Activated CD8-positive, alpha-beta memory T cell treated with anti-CD3 and anti-CD28 coated beads for 24 hours (primary cell): ENCODE data around the gene DNAJC2.

ENCODE experiments used
- DNase-seq: peaks from one replicate; pipeline ENCODE4 v3.0.0-alpha.2; 2020

DNAJC2 gene, protein sequence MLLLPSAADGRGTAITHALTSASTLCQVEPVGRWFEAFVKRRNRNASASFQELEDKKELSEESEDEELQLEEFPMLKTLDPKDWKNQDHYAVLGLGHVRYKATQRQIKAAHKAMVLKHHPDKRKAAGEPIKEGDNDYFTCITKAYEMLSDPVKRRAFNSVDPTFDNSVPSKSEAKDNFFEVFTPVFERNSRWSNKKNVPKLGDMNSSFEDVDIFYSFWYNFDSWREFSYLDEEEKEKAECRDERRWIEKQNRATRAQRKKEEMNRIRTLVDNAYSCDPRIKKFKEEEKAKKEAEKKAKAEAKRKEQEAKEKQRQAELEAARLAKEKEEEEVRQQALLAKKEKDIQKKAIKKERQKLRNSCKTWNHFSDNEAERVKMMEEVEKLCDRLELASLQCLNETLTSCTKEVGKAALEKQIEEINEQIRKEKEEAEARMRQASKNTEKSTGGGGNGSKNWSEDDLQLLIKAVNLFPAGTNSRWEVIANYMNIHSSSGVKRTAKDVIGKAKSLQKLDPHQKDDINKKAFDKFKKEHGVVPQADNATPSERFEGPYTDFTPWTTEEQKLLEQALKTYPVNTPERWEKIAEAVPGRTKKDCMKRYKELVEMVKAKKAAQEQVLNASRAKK

DNA sequence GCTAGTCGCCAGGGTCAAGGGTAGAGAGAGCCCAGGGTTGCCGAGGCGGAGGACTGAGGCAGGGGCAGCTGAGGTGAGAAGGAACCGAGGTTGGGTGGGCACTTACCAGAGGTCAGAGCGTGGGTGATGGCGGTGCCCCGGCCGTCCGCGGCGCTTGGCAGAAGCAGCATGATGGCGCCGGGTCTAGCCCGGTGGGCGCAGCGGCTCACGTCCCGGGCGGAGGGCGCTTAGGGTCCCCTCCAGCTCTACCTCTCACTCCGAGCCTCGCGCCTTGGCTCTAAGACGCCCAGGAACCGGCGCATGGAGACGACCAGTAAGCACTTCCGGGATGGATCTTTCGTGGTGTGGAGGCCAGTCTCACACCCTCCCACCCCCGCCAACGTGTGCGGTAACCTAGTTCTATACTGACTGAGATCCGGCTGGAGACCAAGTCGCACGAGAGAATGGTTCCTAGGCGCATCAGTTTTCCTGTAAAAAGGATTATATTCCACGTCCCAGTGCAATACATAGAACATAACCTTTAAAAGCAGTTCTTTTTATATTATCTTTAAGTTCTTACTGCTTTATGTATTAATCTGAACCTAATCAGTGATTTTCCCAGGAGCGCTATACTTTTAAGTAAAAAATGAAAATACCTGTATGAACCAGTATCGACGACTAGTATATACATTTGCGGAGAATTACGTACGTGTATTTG, at the start of gene DNAJC2:
Gene DNAJC2, minus strand, starts transcription at position 315 of the 697 bp plus-strand sequence. Its CDS starts 145 bp downstream, at position 170.
- peak; percentile 90 for DNase-seq

DNA sequence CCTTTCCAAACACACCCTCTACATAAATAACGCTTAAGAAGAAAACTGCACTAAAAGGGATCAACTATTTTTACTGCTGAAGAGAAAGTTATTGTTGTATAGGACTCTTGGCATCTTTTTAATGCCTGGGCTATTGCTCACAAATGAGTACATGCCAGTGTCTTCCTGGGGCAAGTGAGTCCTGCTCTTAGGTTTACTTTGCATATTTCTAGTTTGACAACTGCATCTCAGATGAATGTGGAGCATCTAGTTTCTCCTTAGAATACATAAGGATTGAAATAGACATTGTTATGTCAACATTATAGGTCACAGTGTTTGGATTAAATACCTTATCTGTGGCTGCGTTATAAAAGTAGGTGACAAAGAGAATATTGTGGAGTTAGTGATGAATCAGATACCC, 47.4 kb upstream of the DNAJC2 start:
- DNase-seq = no peak

DNA sequence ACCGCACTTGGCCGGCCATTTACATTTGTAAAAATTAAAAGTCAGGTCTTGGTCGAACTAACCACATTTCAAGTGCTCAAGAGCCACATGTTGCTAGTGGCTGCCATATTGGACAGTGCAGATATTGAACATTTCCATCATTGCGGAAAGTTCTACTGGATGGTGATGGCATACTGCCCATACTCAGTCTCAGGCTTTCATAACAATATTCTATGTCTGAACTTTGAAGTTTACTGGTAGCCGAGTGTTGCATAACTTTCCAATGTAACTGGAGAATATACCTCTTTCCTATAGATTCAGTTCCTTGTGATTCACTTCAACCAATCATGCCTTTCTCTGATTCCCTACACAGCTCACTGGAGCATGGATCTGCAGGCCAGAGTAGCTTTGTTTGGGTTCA, 46.6 kb upstream of the DNAJC2 start:
- DNase-seq = no peak

DNA sequence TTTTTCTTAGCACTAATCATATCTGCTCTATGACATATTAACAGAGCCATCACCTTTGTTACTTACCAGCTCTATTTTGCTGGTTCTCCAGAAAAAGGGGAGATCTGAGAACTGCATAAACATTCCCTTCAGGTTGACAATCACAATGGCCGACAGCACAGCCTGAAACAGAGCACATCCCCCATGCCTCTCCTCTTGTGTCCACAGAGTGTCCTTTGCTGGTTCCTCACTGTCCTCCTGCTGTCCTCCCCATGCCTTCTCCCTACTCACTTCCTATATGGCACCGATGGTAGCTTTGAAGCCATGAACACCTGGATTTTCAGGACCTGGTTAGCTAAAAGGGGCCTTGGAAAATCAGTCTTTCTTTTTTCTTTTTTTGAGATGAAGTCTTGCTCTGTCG, 44.7 kb upstream of the DNAJC2 start:
- DNase-seq = no peak

DNA sequence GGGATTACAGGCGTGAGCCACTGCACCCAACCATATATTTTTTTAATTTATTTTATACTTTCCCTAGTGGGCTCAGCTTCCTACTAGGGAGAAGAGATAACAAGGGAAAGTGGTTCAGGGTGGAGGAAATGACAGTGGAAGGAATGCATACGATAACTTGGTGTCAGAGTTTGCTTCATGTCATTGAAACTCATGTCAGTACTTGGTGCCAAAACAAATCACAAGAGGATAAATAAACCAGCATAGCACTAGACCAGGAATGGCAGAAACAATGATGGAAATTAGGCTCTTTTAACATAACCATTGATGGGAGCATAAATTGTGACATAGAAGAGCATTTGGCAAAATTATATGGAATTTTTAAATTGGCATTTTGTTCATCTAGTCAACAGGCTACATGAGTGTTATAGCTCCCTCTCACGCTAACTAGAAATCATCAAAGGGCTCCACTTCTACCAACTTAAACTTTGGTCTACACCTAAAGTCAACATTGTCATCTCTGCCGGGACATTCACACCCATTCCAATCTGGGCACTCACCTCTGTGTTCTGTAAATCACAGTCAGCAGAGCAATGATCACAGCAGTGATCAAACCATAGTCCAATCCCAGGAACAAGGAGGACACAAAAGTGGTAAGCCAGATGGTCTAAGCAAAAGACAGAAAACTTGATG, 44.0 kb upstream of the DNAJC2 start:
- DNase-seq = no peak

DNA sequence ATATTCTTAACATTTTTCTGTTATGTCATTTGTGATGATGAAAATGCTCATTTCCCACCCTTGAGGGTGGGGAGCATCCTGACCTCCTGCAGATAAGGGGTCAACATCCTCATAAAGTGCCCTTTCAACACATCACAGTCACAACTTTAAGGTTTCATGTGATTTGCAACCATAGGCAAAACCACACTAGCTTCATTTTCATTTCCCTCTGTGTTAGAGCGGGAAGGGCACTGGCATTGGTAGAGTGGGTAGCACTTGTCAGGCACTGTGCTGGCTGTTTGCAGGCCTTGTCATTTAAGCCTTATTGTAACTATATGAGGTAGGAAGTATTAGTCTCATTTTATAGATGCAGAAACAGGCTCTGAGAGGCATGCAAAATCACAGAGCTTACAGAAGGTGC, 42.7 kb upstream of the DNAJC2 start:
- no peak for DNase-seq

DNA sequence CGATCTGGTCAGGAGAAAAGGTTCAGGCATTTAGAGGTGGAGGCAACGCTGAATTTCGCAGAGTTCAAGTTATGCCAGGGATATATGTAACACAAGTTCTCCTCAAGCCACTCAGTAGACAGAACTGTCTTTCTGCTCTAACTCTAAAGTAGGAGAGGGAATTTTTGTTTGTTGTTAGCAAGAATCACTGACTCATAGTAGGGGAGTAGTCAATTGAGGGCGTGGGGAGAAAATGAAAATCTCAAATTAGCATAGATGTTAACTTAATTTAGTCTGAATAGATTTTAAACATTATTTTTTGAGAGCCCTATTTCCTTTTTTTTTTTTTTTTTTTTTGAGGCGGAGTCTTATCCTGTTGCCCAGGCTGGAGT, 37.5 kb upstream of the DNAJC2 start:
- no peak for DNase-seq

DNA sequence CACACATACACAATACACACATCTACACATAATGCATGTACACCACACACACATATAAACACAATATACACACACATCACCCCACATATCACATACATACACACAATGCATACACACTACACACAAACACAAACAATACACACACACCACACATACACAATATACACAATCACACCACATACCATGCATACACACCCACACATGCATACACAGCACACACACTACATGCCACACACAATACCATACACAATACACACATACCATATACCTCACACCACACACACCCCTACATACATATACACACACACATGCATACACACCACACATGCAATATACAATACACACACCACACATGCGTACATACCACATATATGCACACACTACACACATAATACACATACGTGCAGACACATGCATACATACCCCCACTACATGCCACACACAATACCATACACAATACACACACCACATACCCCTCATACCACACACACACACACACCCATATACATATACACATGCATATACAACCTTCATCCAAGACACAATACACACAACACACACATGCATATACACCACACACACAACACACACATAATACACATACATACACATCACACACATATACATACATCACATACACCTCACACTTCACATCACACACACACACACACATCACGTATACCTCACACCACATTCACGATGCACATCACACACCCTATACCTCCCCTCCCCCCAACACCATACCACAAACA, 36.9 kb upstream of the DNAJC2 start:
- DNase-seq = no peak

DNA sequence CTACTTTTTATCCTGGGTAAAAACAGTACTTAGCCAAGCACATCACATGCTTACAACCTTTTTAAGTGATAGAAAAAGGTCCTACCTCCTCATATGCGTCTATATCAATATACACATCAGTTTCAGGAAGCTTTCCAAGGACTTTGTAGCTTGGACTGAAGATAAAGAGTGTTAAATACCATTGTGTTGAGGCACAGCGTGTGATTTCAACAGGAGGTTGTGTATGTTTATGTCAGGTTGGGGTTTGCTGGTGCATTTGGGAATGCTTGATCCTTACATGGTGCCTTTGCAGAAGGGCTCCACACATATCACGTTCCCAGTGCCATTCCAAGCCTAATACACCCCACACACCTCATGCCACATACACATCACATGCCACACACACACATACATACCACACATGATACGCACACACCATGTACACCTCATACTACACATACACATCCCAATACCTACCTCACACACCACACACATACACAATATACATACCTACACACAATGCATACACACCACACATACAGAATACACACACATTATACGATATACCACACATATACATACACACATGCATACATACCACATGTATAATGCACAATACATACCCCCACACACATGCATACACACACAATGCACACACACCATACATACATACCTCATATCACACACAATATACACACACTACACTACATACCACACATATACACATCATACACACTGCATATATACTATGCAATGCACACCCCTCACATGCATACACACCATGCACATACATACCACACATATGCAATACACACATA, 36.0 kb upstream of the DNAJC2 start:
- no peak for DNase-seq

DNA sequence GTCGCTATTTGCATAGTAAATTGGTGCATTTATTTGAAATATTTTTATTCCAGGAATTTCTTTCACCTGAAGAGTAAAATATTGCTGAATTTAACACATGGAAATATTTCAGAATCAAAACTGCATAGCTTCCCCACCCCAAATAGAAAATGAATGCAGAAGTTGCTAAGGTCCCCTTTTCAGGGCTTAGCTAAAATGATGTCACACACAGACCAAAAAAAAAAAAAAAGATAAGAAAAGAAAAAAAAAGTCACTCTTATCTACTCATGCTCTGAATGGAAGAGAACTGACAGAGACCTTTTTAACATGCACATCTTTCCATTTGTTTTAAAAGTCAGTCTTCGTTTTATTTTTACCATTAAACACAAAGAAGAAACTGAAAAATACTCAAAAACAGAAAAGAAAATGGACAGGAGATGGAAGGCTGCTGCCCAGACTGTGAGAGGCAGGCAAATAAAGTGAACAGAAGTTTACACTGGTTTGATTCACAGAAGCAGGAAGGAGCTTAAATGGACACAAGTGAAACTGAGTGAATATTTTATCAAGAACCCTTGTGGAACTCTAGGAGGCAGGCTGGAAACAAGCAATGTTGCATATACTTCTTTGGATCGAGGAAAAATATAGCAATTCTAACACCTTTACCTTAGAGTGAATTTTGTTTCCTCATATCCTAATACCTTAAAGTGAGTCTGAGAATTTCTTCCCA, 34.9 kb upstream of the DNAJC2 start:
- DNase-seq = no peak

DNA sequence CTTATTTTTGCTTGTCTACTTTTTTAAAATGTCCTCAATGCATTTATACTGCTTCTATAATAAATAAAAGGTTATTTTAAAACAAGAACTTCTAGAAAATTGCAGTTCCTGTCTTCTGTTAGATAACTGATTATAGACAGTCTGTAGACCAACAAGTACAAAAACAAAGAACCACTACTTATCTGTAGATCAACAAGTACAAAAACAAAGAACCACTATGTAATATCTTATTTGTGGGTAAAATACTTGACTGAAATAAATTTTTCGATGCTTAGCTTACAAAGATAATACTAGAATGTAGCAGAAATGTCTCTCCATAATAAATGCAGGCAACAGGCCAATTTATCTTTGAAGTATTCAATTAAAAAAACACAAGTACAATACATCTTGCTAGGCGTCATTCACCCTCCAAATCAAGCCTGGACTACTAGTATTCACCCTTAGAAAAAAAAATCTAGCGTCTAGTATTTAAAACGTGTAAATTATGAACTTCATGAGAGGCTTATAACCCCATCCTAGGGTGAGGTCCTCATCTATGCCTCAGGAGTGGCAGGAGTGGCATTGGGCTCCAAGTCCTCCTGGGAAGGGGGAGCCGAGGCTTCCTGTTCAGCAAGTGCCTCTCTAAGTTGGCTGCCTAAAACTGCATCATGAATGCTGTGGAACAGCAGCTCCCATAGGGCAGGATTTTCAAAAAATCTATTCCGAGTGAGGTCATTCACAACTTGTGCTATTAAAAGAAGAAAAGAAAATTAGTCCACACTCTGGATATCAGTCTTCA, 29.5 kb upstream of the DNAJC2 start:
- DNase-seq = no peak

DNA sequence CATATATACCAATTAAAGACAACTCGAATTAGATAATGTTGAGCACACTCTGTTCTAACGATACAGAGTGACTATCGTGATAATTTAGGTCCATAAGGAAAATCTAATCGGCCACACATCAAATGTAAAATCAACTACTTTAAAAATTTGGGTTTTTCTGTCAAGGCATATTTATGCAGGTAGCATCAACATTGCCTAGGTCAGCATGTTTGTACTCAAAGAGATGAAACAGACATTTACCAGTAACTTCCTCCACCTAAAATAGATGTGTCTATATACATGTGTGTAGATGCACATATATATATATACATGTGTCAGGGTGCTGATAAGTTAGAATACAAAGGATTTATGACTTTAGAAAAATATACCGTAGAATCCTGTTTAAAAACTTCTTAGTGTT, 24.9 kb upstream of the DNAJC2 start:
- DNase-seq = no peak

DNA sequence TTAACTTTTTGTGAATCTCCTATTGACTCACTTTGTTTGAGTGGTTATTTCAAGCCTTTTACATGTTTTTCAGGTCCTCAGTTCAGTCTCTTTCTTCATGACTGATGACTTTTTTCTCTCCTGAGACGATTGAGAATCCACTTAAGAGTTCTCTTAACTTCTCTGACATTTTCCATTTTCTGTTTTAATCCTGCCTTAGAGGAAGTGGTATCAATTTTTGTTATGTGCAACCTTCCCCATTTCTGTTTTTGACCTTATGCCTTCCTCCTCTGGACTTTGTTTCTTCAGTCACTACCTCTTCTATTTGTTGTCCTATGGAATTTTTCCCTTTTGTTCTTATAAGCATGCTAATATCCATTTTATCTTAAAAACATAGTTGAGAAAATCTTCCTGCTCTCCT, 5.2 kb upstream of the DNAJC2 start:
- no peak for DNase-seq

DNA sequence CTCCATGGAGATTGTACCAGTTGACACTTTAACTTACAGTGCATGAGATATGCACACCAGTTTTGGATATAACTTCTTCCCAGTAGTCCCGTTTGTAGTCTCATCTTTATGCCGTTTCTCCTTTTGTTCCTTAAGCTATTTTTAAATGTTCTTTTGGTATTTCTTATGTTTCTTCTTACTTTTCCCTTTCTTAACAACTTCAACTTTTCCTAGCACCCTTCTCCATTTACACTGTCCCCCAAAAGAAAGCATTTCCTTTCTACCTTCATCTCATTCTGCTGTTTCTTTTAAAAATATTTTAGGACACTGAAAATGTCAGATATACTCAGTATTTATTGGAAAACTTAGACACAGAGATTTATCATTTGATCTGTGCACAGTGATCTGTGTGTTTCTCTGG, 4.4 kb upstream of the DNAJC2 start:
- no peak for DNase-seq

DNA sequence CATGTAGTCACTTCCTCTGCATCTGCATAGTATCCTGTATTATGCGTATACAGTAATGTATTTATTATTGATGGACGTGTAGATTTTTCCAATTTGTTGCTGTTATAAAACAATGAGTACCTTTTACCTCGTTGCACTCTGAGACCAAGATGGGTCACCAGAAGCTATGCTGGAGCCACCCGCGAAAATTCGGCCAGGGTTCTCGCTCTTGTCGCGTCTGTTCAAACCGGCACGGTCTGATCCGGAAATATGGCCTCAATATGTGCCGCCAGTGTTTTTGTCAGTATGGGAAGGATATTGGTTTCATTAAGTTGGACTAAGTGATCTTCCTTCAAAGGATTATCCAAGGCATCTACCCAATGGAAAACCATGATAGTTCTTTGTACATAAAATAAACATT, 3.9 kb upstream of the DNAJC2 start:
- DNase-seq = no peak

DNA sequence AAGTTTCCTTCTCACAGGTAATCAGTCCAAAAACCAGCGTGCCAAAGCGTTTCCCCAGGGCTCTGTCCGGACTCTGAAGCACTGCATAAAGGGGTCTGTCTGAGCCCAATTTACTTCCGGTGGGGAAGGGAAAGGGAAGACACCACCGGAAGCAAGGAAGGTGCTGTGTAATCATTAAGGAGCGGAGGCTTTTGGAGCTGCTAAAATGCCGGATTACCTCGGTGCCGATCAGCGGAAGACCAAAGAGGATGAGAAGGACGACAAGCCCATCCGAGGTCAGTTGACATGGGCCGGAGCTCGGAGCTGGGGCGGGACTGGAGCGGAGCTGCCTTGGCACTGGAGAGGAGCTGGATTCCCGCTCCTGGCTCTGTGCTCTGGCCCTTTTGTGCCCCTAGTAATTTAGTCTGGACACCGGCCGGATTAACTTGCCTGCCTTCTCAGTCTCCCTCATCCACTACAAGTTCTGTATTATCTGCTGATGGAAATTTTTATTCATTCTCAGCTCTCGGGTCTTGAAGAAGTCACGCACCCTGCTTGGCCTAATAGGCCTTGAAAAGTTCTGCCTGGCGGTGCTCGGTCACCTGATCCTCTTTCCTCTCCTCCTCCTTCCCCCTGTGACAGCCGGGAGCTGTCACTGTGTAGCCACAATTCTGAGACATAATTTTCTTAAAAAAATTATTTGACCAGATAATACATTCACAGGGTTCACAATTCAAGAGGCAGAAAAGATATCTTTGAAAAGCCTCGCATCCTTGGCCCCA, 3.1 kb upstream of the DNAJC2 start, which contains the start of gene PSMC2:
Gene PSMC2, plus strand, starts transcription at position 137 of the 761 bp plus-strand sequence. Its CDS starts 69 bp downstream, at position 206.
- DNase-seq = peak; percentile 90

DNA sequence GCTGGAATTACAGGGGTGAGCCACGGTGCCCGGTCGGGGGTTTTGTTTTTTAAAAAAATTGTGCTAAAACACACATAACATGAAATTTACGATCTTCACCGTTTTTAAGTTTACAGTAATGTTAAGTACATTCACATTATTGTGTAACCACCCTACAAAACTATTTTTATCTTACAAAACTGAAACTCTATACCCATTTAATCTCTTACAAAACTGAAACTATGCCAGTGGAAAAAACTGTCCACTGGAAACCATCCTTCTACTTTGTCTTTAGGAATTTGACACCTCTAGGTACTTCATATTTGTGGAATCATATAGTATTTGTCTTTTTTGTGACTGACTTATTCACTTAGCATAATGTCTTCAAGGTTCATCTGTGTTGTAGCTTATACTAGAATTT, 1.8 kb upstream of the DNAJC2 start:
- DNase-seq = no peak

DNA sequence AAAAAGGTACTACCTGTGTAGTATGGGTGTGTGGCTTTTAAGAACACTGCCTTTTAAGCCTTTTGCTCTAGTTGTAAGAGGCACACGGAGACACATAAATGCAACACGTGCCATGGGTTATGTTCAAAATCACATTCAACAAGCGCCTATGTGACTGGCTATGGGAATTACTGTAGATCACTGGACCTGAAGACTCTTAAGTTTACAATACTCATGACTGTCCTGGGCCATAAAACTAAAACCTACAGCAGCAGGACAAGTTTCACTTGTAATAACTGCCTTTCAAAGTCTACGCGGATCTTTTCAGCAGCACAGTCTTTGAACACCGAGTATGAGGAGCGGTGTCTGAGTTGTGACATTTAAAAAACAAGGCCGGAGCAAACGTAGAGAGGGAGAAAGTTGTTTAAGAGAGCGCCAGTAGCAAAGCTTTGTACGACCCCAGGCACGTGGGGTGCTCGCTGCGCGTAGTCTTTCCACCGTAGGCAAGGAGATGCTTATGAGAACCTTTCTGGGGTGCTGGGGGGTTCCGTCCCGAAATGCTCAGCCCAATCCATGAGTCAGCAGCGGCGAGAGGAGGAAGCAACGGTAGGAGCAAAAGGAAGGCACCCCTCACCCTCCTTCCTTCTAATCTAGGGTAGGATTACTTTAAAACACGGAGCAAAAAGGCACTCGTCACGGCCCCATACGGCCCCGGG, 662 bp downstream of the DNAJC2 start:
- no peak for DNase-seq

DNA sequence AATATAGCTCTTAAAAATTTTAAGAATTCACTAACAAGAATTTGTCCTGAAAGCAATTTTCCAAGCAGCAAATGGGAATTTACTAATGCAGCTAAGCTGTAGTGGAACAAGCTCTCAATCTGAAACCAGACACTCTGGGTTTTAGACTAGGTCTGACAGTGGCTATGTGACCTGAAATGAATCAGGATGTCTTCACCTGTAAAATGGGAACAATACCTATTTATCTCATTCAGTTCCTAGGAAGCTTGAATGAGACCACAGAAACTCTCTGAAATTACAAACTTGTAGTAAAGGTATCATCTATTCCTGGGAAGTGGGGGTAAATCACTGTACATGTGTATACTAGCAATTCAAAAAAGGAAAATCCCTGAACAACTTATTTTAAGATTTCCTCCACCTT, 1.2 kb downstream of the DNAJC2 start:
- DNase-seq = no peak
